Natural killer cell (primary cell): ENCODE measurements around the gene ZNF573. TPM values are rescaled to one million over a fixed set of nuclear protein-coding genes. Genes with fewer than 3 reads are reported as not detected.

ENCODE experiments used
- ATAC-seq, 3 donors: fragments of 150-1000 bp in 2 of 3; fragments of 200-7000 bp in 1 of 3; cut with Tn5 transposase; 1 replicate in 1 of 3; 2 replicates in 2 of 3; pipeline ENCODE4 v1.10.0; 2021; ENCODE audit warnings: mild to moderate bottlenecking in 2 of 3, moderate library complexity in 2 of 3
- DNase-seq, 2 donors: peaks; one replicate each; pipeline versions ENCODE4 v3.0.0 to v3.0.0-alpha.2; 2013 to 2021; ENCODE audit warnings: mixed read lengths in 1 of 2
- H3K27ac ChIP-seq: one replicate; pipeline ENCODE4 v1.5.1; 2013; ENCODE audit warnings: mild to moderate bottlenecking, low read length
- H3K27me3 ChIP-seq: one replicate; pipeline ENCODE4 v1.6.1; 2013; ENCODE audit warnings: low read length; ENCODE audit not compliant: control insufficient read depth, insufficient read depth
- H3K36me3 ChIP-seq: one replicate; pipeline ENCODE4 v1.6.1; 2013; ENCODE audit warnings: low read length; ENCODE audit not compliant: control insufficient read depth, insufficient read depth
- H3K4me1 ChIP-seq: one replicate; pipeline ENCODE4 v1.6.1; 2013; ENCODE audit warnings: low read length; ENCODE audit not compliant: control insufficient read depth, insufficient read depth
- H3K4me3 ChIP-seq: one replicate; pipeline ENCODE4 v1.5.1; 2013; ENCODE audit warnings: low read length
- H3K9me3 ChIP-seq: one replicate; pipeline ENCODE4 v1.6.1; 2013; ENCODE audit warnings: low read length; ENCODE audit not compliant: control insufficient read depth, insufficient read depth
- H3K27ac Mint-ChIP-seq, 2 donors: one replicate each; pipeline ENCODE4 v1.8.0; 2022; ENCODE audit warnings: mild to moderate bottlenecking in 2 of 2, mixed read lengths in 2 of 2, moderate library complexity in 1 of 2
- H3K27me3 Mint-ChIP-seq, 2 donors: one replicate each; pipeline ENCODE4 v1.8.0; 2022; ENCODE audit warnings: low read depth in 2 of 2, mixed read lengths in 2 of 2
- H3K36me3 Mint-ChIP-seq: one replicate; pipeline ENCODE4 v1.8.0; 2022; ENCODE audit warnings: mixed read lengths
- H3K4me1 Mint-ChIP-seq, 2 donors: one replicate each; pipeline ENCODE4 v1.8.0; 2022; ENCODE audit warnings: mixed read lengths in 2 of 2
- H3K4me3 Mint-ChIP-seq: one replicate; pipeline ENCODE4 v1.8.0; 2022; ENCODE audit warnings: mild to moderate bottlenecking, moderate library complexity, mixed read lengths
- H3K9me3 Mint-ChIP-seq, 2 donors: one replicate each; pipeline ENCODE4 v1.8.0; 2022; ENCODE audit warnings: mixed read lengths in 2 of 2
- CTCF ChIP-seq: fragments of 200-600 bp; IDR thresholded peaks from one replicate; pipeline ENCODE4 v1.8.0; 2022; ENCODE audit warnings: antibody characterized with exemption
- WGBS: methylation state at CpG from one replicate; pipeline ENCODE4 v1.1.7; 2013; ENCODE audit warnings: missing lambda C conversion rate; ENCODE audit not compliant: insufficient coverage; 5-methylcytosine and 5-hydroxymethylcytosine counted together
- intact Hi-C: fragments of 100-400 bp; cut with micrococcal nuclease; formaldehyde crosslinking; loops from one replicate; pipeline ENCODE4 v1.14.2; 2022
- total RNA-seq, 4 donors: library from RNA; stranded (reverse); fragments of 120-200 nt in 1 of 4; gene quantifications; one replicate each; pipeline versions ENCODE4 v1.2.3 to v1.2.4, GENCODE V29; 2013 to 2022

Gene ZNF573
- total RNA-seq, 3 donors from 2014 or later (not counting 1 experiment from before 2014, with no cell fraction given), result 10.0 to 15.5 (median 13.4) TPM

GRCh38 chr19:37719111-37719926 lies 60.1 kb downstream of the ZNF573 start, which contains the start of gene ZNF607:
Gene ZNF607 (minus strand): TSS chr19:37719761. CDS start chr19:37711618, 8,143 bp downstream.
- peak within 1 kb of the TSS; percentile 88 for H3K4me3 Mint-ChIP-seq
- peaks cover 13% of the 10 kb centered on the region for H3K4me1 ChIP-seq
- under 1% methylated on average over 54 of the region's 54 CpGs for WGBS
- no peaks in the 10 kb centered on the region for H3K36me3 Mint-ChIP-seq
- H3K9me3 ChIP-seq, result no peaks in the 10 kb centered on the region
- DNase-seq, result peak; percentile 80 to 91
- no peak for TF ChIP-seq CTCF
- H3K27me3 Mint-ChIP-seq, result no peaks in the 10 kb centered on the region
- no peaks in the 10 kb centered on the region for H3K27me3 ChIP-seq
- H3K4me1 Mint-ChIP-seq, result peaks cover 9 to 20% of the 10 kb centered on the region in 2 donors
- intact Hi-C loops, result loop anchor here (1.0 to 5.0 kb wide), 2 partner anchors 124 to 252 kb away; partner anchors contain the start of genes ZNF569 and ZNF570
- H3K36me3 ChIP-seq, result no peaks in the 10 kb centered on the region
- H3K4me3 ChIP-seq, result peak within 1 kb of the TSS; percentile 75
- peak; percentile 90 to 91 (median 90) for ATAC-seq
- H3K27ac Mint-ChIP-seq, result peak within 1 kb of the TSS; percentile 79 to 86
- no peaks in the 10 kb centered on the region for H3K9me3 Mint-ChIP-seq
- peak within 1 kb of the TSS; percentile 65 for H3K27ac ChIP-seq

GRCh38 chr19:37718304-37718703 lies 61.1 kb downstream of the ZNF573 start:
- Mint-ChIP-seq H3K4me1 (peaks cover 9 to 20% of the 10 kb centered on the region in 2 donors), H3K27me3 (no peaks in the 10 kb centered on the region), H3K27ac (peak overlapping the region; percentile 79 to 86), H3K9me3 (no peaks in the 10 kb centered on the region), H3K4me3 (peak overlapping the region; percentile 88), H3K36me3 (no peaks in the 10 kb centered on the region)
- Histone ChIP-seq H3K36me3 (no peaks in the 10 kb centered on the region), H3K4me3 (no peak overlapping the region), H3K4me1 (peaks cover 13% of the 10 kb centered on the region), H3K27me3 (no peaks in the 10 kb centered on the region), H3K9me3 (no peaks in the 10 kb centered on the region), H3K27ac (peak overlapping the region; percentile 65)
- intact Hi-C loops, result loop anchor here (5.0 kb wide), 1 partner anchor 251 kb away; the partner anchor contains the start of genes ZNF569 and ZNF570
- 90% methylated on average over 10 of the region's 10 CpGs for WGBS
- no peak for TF ChIP-seq CTCF
- no peak for DNase-seq
- ATAC-seq, result no peak

GRCh38 chr19:37716140-37716539 lies 63.2 kb downstream of the ZNF573 start:
- WGBS, result 100% methylated on average over 2 of the region's 2 CpGs
- no peak overlapping the region for H3K4me3 ChIP-seq
- TF ChIP-seq CTCF, result no peak
- no peaks in the 10 kb centered on the region for H3K36me3 ChIP-seq
- H3K27ac ChIP-seq, result no peak overlapping the region
- peaks cover 13% of the 10 kb centered on the region for H3K4me1 ChIP-seq
- H3K27ac Mint-ChIP-seq, result peak overlapping the region; percentile 16 to 36
- no peaks in the 10 kb centered on the region for H3K9me3 ChIP-seq
- DNase-seq (no peak), ATAC-seq (no peak)
- no peaks in the 10 kb centered on the region for H3K9me3 Mint-ChIP-seq
- H3K4me1 Mint-ChIP-seq, result peaks cover 9 to 20% of the 10 kb centered on the region in 2 donors
- no peak overlapping the region for H3K4me3 Mint-ChIP-seq
- no peaks in the 10 kb centered on the region for H3K27me3 ChIP-seq
- intact Hi-C loops, result loop anchor here (5.0 kb wide), 1 partner anchor 249 kb away; the partner anchor contains the start of genes ZNF569 and ZNF570
- no peaks in the 10 kb centered on the region for H3K36me3 Mint-ChIP-seq
- no peaks in the 10 kb centered on the region for H3K27me3 Mint-ChIP-seq
